NCI-H526 treated with DMSO at 0.1 percent for 48 hours (cell line): ENCODE data around the gene ELF1.
"Not testable (repeated sequence)": the region's sequence is repeated elsewhere in the genome, so short reads cannot be mapped to it uniquely, and the experiment has no call there.

Experiments
- DNase-seq: peaks from one replicate; lab custom pipeline; 2025; lab: John Stamatoyannopoulos, UW

ELF1 gene

DNA sequence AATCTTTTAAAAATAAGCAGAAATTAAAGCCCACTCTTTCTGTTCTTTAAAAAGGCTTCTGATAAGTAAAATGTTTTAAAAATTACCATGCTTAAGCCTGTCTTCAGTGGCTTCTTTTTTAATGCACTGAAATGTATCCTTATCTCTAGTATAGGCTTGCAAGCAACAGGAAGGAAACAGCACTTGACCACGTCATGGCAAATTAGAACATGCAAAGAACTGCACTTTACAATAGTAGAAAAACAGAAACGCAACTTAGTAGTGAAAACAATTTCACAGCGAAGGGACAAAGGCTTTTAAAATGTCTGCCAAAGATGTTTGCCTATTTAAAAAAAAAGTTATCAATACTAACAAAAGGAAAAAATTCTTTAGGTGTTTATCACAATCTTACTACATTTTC lies 36.3 kb downstream of the ELF1 start:
- no peak for DNase-seq

- no peak for DNase-seq
Measured at GRCh38 chr13:40981949-40982348, 37.2 kb downstream of the ELF1 start.

- DNase-seq: no peak
Measured at GRCh38 chr13:40981361-40981760, 37.8 kb downstream of the ELF1 start.

- DNase-seq: no peak
Measured at GRCh38 chr13:40980461-40980860, 38.7 kb downstream of the ELF1 start.

DNA sequence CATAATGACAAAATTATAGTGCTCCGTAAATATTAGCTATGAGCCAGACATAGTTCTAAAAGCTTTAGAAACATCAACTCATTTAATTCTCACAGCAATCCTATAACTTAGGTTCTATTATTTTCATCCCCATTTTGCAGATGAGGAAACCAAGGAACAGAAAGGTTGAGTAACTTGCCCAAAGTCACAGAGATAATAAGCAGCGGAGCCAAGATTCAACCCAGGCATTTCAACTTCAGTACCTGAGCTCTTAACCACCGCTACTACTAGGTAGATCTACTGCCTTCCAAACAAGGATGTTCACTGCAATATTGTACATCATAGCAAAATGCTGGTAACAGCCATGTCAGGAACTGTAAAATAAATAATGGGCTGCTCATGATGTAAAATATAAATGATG lies 39.9 kb downstream of the ELF1 start:
- no peak for DNase-seq

DNA sequence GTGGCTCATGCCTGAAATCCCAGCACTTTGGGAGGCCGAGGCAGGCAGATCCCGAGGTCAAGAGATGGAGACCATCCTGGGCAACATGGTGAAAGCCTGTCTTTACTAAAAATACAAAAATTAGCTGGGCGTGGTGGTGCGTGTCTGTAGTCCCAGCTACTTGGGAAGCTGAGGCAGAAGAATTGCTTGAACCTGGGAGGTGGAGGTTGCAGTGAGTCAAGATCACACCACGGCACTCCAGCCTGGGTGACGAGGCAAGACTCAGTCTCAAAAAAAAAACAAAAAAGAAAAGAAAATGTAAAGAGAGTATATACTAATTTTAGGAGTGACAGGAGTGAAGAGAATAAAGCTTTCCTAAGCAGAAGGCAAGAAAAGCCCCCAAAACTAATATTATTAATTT lies 41.0 kb downstream of the ELF1 start:
- DNase-seq: not testable (repeated sequence)

GRCh38 chr13:40975441-40975840 lies 43.7 kb downstream of the ELF1 start:
- DNase-seq: no peak

GRCh38 chr13:40974460-40975407 lies 44.4 kb downstream of the ELF1 start:
- peak; percentile 19 for DNase-seq

- no peak for DNase-seq
Measured at GRCh38 chr13:40973409-40973808, 45.7 kb downstream of the ELF1 start.

GRCh38 chr13:40971321-40971720 lies 47.8 kb downstream of the ELF1 start:
- DNase-seq: no peak

DNA sequence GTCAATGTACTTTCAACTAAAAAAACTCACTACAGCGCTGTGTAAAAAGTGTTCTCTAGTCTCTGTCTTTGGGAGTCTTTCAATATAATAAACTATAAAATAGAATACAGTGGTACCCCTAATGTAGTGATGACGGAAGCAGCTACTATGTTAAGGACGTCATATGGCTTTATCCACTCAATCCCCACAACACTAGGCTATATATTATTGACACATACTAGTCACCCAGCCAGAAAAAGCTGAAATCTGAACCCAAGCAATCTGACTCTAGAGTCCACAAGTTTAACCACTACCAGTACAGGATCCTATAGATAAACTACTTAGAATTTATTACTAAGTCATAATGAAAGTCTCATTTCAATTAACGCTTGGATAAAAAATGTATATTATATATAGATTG lies 48.3 kb downstream of the ELF1 start:
- DNase-seq: no peak

DNA sequence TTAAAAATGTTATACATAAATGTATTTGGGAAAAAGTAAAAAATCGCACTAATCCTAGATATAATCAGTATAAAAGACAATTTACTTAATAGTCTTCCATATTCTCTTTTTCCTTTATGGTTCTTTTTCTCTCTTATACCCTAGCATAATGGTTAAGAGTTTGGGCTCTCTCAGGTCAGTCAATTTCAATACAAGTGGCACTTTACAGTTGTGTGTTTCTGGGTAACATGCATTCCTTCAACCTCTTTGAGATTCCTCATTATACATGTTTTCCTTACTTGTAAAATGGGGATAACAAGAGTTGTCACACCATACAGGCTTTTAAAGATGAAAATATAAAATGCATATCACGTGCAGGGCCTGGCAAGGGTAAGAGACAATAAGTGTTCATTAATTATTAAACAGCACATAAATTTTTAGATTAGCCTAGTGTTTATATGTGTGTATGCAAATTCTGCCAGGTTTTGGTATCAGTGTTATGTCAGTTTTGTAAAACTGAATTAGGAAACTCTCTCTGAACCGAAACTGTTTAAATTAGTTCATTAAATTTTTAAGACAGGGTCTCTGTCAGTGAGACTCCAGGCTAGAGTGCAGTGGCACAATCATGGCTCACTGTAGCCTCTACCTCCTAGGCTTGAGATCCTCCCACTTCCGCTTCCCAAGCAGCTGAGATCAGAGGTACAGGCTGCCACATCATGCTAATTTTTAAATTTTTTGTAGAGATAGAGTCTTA lies 49.8 kb downstream of the ELF1 start:
- peak; percentile 18 for DNase-seq

DNA sequence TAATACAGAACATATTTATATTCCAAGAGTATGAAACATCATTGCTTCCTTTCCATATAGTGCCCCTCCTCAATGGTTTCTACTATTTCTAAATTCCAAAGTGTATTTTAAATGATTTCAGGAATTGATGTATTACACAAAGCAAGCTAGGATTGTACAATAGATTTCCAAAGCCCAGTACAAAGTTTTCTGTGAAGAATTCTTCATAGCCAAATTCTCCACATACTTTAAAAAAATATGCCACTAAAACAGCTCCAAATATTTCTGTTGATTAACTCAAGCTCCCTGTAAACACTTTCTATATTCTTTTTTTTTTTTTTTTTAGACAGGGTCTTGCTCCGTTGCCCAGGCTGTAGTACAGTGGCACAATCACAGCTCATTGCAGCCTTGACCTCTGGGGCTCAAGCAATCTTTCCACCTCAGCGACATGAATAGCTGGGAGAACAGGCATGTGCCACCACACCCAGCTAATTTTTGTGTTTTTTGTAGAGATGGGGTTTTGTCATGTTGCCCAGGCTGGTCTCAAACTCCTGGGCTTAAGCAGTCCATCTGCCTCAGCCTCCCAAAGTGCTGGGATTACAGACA lies 50.6 kb downstream of the ELF1 start:
- no peak for DNase-seq

DNA sequence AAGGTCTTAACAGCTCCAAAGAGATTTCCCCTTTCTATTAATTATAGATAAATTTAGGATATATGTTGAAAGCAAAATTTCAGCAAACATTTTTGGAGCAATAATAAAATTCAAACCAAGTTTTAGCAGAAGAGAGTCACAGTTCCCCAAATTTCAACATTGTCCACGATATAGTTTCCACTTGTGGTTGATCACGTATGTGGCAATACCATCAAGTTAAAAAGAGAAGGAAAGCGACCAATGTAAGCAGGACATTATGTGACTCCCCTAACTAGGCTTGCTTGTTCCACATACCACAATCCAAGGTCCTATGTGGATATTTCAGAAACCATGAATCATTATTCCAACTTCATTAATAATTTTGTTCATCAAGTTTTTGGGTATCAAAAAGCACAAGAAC lies 52.8 kb downstream of the ELF1 start:
- no peak for DNase-seq

DNA sequence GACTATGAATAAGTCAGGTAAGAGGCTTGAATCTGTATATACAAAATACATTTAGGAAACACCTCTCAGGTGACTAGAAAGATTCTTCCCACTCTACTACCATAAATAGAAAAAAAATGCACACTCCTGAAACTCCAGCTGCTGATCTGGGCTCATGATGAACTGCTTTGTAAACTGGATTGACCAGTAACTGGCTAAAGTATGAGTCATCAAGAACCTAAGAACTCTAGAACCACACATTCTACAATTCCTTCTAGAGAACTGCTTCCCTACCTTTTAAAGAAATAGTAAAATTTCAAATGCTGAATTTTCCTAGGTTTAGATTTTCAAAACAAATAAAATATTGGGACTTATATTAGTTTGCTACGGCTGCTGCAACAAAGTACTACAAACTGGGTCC lies 55.2 kb downstream of the ELF1 start:
- no peak for DNase-seq

DNA sequence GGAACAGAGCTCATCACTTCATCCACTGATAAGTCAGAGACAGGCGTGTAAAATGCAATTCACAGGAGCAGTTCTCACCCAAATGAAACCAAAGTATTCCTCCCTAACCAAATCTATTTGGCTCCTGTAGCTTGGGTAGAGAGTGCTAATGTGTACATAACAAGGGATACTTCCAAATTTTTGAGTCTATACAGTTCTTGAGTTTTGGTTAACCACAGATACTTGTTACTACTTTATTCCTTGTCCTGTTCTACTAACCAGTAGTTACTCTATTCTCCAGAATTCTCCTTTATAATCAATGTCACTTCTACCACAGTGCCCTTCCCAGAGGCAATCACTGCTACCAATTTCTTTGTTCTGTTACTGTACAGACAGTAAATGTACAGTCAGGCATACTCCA lies 57.3 kb downstream of the ELF1 start:
- DNase-seq: no peak

GRCh38 chr13:40961214-40961613 lies 57.9 kb downstream of the ELF1 start:
- DNase-seq: no peak

DNA sequence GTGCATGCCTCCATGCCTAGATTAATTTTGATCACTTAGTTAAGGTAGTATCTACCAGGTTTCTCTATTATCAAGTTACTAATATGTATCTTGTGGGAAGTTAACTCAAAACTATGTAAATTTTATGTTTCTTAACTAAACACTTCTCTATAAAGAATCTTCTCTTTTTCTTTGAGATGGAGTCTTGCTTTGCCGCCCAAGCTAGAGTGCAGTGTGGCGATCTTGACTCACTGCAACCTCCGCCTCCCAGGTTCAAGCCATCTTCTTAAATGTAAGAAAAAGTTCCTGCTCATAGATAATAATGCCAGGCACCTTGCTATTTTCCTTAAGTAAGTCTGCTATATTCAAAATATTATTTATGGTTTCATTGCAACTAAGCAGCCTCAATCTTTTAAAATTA lies 58.4 kb downstream of the ELF1 start:
- DNase-seq: no peak

DNA sequence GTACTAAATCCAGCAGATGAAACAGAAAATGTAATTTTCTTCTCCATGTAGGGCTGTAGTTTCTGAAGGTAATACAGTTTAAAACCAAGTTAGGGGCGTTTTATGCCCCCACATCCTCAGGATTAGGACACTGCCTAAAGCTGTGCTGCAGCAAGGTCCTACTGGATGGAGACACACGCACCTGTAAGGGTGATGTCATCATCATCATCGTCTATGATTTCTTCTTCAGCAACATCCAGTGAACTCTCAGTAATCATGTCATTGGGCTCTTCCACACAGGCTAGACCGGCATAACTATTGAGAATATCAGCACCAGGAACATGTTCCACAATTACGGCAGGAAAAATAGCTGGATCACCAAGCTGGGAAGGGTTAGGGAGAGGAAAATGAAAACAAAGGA lies 60.5 kb downstream of the ELF1 start:
- DNase-seq: no peak

GRCh38 chr13:40946485-40946884 lies 72.6 kb downstream of the ELF1 start:
- no peak for DNase-seq

DNA sequence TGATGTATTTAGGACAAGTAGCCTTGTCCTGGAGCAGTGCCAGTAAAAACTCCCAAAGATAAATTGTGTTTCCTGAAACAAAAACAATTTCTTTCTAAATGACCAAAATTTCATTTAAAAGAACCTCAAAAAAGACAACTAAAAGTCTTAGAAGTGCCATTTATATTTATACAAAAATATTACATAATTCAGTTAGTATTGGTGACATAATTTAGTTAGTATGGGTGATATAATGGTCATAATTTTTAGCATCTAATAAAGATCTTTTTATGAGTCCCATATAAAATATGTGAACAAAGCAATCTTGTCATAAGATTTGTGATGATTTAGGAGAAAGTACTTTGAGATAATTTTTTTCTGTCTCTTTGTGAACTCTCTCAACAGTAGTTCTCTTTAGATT lies 76.0 kb downstream of the ELF1 start:
- DNase-seq: no peak

- no peak for DNase-seq
Measured at GRCh38 chr13:40941581-40941980, 77.5 kb downstream of the ELF1 start.

DNA sequence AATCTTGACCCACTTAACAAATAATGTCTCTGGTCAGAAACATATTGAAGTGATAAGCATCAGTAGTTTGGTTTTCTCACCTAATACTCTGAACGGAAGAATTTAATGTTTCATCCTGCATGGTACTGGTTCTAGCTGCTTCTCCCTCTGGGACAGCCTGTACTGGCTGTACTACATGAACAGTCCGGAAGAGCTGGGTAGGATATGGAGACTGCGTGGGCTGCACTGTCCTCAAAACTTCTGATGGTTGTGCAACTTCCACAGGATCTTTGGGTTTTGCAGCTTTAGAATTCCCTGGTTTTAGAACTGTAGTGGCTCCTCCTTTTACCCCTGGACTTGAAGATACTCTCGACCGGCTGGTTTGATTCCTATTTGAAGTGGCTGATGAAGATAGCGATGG lies 78.3 kb downstream of the ELF1 start:
- no peak for DNase-seq
